Measurements from ENCODE around the gene ACBD6.
"Not testable (repeated sequence)": the region's sequence is repeated elsewhere in the genome, so short reads cannot be mapped to it uniquely, and the experiment has no call there.

The ACBD6 gene

DNA sequence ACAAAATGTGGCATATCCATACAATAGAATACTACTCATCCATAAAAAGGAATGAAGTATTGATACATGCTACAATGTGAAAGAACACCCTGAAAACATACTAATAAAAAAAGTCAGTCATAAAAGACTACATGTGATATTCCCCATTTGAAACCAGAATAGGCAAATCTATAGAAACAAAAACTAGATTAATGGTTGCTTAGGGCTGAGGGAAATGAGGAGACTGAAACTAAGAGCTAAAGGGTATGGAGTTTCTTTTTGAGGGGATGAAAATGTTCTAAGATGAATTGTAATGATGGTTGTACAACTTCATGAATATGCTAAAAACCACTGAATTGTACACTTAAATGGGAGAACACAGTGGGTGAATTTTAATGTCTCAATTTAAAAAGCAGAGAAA lies 50.9 kb downstream of the ACBD6 start:
- Histone ChIP-seq H3K9ac (ENCODE audit: low read length) (no peak overlapping the region), H3K27ac (ENCODE audit: low read depth, low read length) (no peak overlapping the region)

DNA sequence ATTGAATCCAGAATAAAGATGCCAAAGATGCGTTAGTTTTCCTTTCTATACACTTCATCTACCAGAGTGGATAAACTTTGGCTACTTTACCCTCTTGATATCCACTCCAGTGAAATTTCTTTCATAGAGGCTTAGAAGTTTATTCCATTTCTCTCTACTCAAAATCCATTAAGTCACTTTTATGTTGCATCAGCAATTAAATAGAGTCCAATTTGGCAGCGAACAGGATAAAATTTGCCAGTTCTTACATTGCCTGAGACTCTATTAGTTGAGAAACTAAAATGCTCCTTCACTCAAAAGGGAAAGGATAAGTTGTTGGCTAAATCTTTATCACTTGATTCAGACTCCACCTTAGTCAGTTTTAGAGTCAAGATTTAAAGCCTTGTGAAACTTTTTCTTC lies 57.9 kb downstream of the ACBD6 start:
- Histone ChIP-seq H3K36me3 (ENCODE audit: control insufficient read depth, insufficient read depth, low read length) (no peaks in the 10 kb centered on the region), H3K9me3 (ENCODE audit: control insufficient read depth, insufficient read depth, low read depth, low read length) (0 out of 2 replicates have a peak, but pooled peaks cover 4% of the 10 kb centered on the region), H3K4me1 (ENCODE audit: control insufficient read depth, insufficient read depth, low read length) (no peaks in the 10 kb centered on the region), H3K9ac (ENCODE audit: low read length) (no peak overlapping the region), H3K27me3 (ENCODE audit: control insufficient read depth, insufficient read depth, low read length) (no peaks in the 10 kb centered on the region), H3K4me3 (ENCODE audit: low read depth, low read length) (no peak overlapping the region), H3K27ac (ENCODE audit: low read depth, low read length) (no peak overlapping the region)

More for the DNA sequence above, 50.9 kb downstream of the ACBD6 start:
- peaks cover 6% of the 10 kb centered on the region; the same call in 1 of the 2 replicates for H3K36me3 ChIP-seq (ENCODE audit: control insufficient read depth, insufficient read depth, low read length)
- no peaks in the 10 kb centered on the region for H3K4me1 ChIP-seq (ENCODE audit: control insufficient read depth, insufficient read depth, low read length)
- peaks cover 3% of the 10 kb centered on the region; the same call in 1 of the 2 replicates for H3K9me3 ChIP-seq (ENCODE audit: control insufficient read depth, insufficient read depth, low read depth, low read length)
- no peaks in the 10 kb centered on the region for H3K27me3 ChIP-seq (ENCODE audit: control insufficient read depth, insufficient read depth, low read length)
- no peak overlapping the region for H3K4me3 ChIP-seq (ENCODE audit: low read depth, low read length)

DNA sequence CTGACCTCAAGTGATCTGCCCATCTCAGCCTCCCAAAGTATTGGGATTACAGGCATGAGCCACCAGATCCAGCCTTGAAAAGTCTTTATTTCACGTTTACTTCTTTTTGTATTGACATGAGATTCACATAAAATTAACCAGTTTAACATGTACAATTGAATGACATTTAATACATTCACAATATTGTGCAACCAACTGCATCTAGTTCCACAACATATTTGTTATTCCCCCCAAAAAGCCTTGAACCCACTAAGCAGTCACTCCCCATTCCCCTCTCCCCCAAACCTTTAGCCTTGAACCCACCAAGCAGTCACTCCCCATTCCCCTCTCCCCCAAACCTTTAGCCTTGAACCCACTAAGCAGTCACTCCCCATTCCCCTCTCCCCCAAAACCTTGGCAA lies 62.0 kb downstream of the ACBD6 start:
- 0 out of 2 replicates have a peak, but pooled peaks cover 10% of the 10 kb centered on the region for H3K9me3 ChIP-seq (ENCODE audit: control insufficient read depth, insufficient read depth, low read depth, low read length)
- no peaks in the 10 kb centered on the region for H3K27me3 ChIP-seq (ENCODE audit: control insufficient read depth, insufficient read depth, low read length)
- no peak overlapping the region for H3K9ac ChIP-seq (ENCODE audit: low read length)
- H3K36me3 ChIP-seq (ENCODE audit: control insufficient read depth, insufficient read depth, low read length) = no peaks in the 10 kb centered on the region; the same call in none of the 2 replicates
- H3K27ac ChIP-seq (ENCODE audit: low read depth, low read length) = no peak overlapping the region
- H3K4me3 ChIP-seq (ENCODE audit: low read depth, low read length) = no peak overlapping the region
- no peaks in the 10 kb centered on the region for H3K4me1 ChIP-seq (ENCODE audit: control insufficient read depth, insufficient read depth, low read length)

DNA sequence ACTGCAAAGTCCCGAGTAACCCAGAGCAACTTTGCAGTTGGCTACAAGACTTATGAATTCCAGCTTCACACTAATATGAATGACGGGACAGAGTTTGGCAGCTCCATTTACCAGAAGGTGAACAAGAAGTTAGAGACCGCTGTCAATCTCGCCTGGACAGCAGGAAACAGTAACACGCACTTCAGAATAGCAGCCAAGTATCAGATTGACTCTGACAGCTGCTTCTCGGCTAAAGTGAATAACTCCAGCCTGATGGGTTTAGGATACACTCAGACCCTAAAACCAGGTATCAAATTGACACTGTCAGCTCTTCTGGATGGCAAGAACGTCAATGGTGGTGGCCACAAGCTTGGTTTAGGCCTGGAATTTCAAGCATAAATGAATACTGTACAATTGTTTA lies 66.8 kb downstream of the ACBD6 start:
- Histone ChIP-seq H3K9ac (ENCODE audit: low read length) (no peak overlapping the region), H3K27ac (ENCODE audit: low read depth, low read length) (no peak overlapping the region), H3K4me3 (ENCODE audit: low read depth, low read length) (no peak overlapping the region), H3K27me3 (ENCODE audit: control insufficient read depth, insufficient read depth, low read length) (no peaks in the 10 kb centered on the region), H3K36me3 (ENCODE audit: control insufficient read depth, insufficient read depth, low read length) (no peaks in the 10 kb centered on the region; the same call in none of the 2 replicates), H3K4me1 (ENCODE audit: control insufficient read depth, insufficient read depth, low read length) (peaks cover 7% of the 10 kb centered on the region; the same call in 1 of the 2 replicates), H3K9me3 (ENCODE audit: control insufficient read depth, insufficient read depth, low read depth, low read length) (0 out of 2 replicates have a peak, but pooled peaks cover 7% of the 10 kb centered on the region)

DNA sequence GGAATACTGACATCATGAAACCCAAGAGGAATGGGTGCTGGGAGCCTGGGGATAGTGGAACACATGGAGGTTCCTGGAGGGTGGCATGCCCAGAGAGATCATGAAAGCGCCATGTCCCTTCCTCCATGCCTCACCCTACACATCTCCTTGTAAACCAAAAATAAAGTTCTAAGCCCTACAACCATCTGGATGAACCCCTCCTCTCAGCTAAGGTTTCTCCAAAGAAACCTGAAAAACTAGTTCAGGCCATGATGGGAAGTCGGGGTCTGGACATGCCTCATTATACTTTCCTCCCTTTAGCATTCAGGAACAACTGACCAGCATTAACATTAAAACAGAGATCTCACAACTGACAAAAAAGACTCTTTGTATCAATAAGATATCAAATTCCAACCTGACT lies 68.5 kb downstream of the ACBD6 start:
- H3K4me1 ChIP-seq (ENCODE audit: control insufficient read depth, insufficient read depth, low read length) = peaks cover 7% of the 10 kb centered on the region; the same call in 1 of the 2 replicates
- H3K27ac ChIP-seq (ENCODE audit: low read depth, low read length) = no peak overlapping the region
- H3K9me3 ChIP-seq (ENCODE audit: control insufficient read depth, insufficient read depth, low read depth, low read length) = 0 out of 2 replicates have a peak, but pooled peaks cover 4% of the 10 kb centered on the region
- peaks cover 3% of the 10 kb centered on the region for H3K36me3 ChIP-seq (ENCODE audit: control insufficient read depth, insufficient read depth, low read length)
- no peaks in the 10 kb centered on the region for H3K27me3 ChIP-seq (ENCODE audit: control insufficient read depth, insufficient read depth, low read length)
- no peak overlapping the region for H3K9ac ChIP-seq (ENCODE audit: low read length)
- H3K4me3 ChIP-seq (ENCODE audit: low read depth, low read length) = no peak overlapping the region

DNA sequence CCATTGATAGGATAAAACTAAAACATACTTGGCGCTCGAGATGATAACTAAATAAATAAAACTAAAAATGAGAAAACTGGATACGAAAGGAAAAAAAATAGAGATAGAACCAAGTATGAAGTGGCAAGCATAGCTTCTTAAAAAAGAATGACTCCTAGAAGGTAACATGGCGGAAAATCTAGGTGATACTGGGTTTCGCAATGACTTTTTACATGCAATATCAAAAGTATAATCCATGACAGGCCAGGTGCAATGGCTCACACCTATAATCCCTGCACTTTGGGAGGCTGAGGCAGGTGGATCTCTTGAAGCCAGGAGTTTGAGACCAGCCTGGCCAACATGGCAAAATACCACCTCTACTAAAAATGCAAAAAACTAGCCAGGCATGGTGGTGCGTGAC lies 70.7 kb downstream of the ACBD6 start:
- no peak overlapping the region for H3K27ac ChIP-seq (ENCODE audit: low read depth, low read length)

DNA sequence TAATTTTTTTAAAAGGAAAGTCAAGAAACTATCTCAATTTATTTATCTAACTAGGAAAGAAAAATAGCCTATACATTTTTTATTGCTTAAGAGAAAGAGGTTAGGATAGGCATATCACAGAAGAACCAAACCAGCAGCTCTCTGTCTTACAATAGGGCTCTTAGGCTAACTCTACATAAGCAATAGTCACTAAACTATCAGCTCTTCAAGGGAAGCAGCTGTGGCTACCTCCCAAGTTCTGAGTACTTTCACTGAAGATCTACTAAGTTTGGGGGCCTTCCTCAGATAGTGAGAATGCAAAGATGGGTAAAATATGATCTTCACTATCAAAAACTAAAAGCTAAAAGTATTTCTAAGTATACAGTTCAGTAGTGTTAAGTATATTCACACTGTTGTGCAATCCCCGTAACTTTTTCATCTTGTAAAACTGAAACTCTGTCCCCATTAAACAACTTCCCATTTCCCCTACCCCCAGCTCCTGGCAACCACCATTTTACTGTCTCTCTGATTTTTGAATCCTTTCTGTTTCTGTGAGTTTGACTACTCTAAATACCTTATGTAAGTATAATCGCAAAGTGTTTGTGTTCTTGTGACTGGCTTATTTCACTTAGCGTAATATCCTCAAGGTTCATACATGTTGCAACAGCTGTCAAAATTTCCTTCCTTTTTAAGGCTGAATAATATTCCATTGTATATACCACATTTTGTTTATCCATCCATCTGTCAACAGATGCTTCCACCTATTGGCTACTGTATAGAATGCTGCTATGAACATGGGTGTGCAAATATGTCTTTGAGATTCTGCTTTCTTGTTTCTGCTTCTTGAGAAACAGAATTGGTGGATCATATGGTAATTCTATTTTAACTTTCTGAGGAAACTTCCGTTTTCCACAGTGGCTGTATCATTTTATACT lies 73.3 kb downstream of the ACBD6 start:
- H3K4me1 ChIP-seq (ENCODE audit: control insufficient read depth, insufficient read depth, low read length) = peaks cover 20% of the 10 kb centered on the region
- H3K9me3 ChIP-seq (ENCODE audit: control insufficient read depth, insufficient read depth, low read depth, low read length) = no peaks in the 10 kb centered on the region
- H3K9ac ChIP-seq (ENCODE audit: low read length) = no peak overlapping the region
- no peak overlapping the region for H3K27ac ChIP-seq (ENCODE audit: low read depth, low read length)
- peaks cover 3% of the 10 kb centered on the region; the same call in 1 of the 2 replicates for H3K36me3 ChIP-seq (ENCODE audit: control insufficient read depth, insufficient read depth, low read length)
- no peaks in the 10 kb centered on the region for H3K27me3 ChIP-seq (ENCODE audit: control insufficient read depth, insufficient read depth, low read length)
- no peak overlapping the region for H3K4me3 ChIP-seq (ENCODE audit: low read depth, low read length)

More for the DNA sequence above, 70.7 kb downstream of the ACBD6 start:
- Histone ChIP-seq H3K4me3 (ENCODE audit: low read depth, low read length) (no peak overlapping the region), H3K27me3 (ENCODE audit: control insufficient read depth, insufficient read depth, low read length) (no peaks in the 10 kb centered on the region), H3K36me3 (ENCODE audit: control insufficient read depth, insufficient read depth, low read length) (peaks cover 3% of the 10 kb centered on the region; the same call in 1 of the 2 replicates), H3K9ac (ENCODE audit: low read length) (no peak overlapping the region), H3K9me3 (ENCODE audit: control insufficient read depth, insufficient read depth, low read depth, low read length) (no peaks in the 10 kb centered on the region), H3K4me1 (ENCODE audit: control insufficient read depth, insufficient read depth, low read length) (peaks cover 8% of the 10 kb centered on the region; the same call in 1 of the 2 replicates)

DNA sequence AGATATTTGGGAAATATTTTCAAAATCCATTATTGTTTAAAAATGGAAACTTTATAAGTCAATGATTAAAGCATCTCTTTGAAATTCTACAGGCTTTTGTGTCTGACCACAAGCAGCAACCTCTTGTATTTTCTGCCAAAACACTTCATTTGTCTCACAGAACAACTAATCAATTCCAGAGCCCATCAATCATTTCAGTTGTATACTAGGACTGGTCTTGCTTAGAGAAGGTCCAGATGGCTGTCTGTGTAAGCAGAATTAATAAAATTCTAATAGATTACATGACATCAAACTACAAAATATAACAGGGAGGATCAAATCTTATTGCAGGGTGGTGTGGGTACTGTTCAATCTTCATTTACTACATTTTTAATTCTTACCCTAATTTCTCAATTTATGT lies 76.4 kb downstream of the ACBD6 start:
- peaks cover 14% of the 10 kb centered on the region for H3K4me1 ChIP-seq (ENCODE audit: control insufficient read depth, insufficient read depth, low read length)
- H3K9me3 ChIP-seq (ENCODE audit: control insufficient read depth, insufficient read depth, low read depth, low read length) = no peaks in the 10 kb centered on the region
- H3K27ac ChIP-seq (ENCODE audit: low read depth, low read length) = no peak overlapping the region
- H3K36me3 ChIP-seq (ENCODE audit: control insufficient read depth, insufficient read depth, low read length) = peaks cover 3% of the 10 kb centered on the region; the same call in 1 of the 2 replicates
- no peak overlapping the region for H3K9ac ChIP-seq (ENCODE audit: low read length)
- no peak overlapping the region for H3K4me3 ChIP-seq (ENCODE audit: low read depth, low read length)
- H3K27me3 ChIP-seq (ENCODE audit: control insufficient read depth, insufficient read depth, low read length) = no peaks in the 10 kb centered on the region

DNA sequence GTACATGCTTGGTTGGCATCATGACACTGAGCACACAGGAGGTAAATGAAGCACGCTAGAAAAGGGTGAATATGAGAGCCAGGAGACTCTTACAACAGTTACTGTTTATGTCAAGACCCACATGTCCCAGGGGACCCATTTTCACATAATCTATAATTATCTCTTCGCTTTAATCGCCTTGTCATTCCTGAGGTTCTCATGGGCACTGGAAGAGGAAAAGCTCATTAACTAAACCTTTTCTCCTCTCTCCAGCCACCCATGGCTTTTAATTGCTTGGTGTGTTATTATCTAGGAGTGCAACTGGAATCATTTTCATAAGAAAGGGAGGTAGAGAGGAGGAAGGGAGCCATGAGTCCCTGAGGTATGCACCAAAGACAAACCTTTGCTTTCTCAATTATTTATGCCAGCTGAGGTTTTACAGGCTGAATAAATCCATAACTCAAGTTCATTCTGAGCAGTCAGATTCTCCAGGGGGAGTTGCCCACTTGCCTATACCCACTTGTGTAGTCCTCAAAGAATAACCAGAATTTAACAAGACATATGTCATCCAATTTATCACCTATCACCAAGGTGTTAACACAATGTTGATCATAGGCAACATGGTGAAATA lies 77.4 kb downstream of the ACBD6 start:
- Histone ChIP-seq H3K9ac (ENCODE audit: low read length) (no peak overlapping the region), H3K9me3 (ENCODE audit: control insufficient read depth, insufficient read depth, low read depth, low read length) (no peaks in the 10 kb centered on the region), H3K4me1 (ENCODE audit: control insufficient read depth, insufficient read depth, low read length) (peaks cover 14% of the 10 kb centered on the region), H3K4me3 (ENCODE audit: low read depth, low read length) (no peak overlapping the region), H3K36me3 (ENCODE audit: control insufficient read depth, insufficient read depth, low read length) (peaks cover 3% of the 10 kb centered on the region; the same call in 1 of the 2 replicates), H3K27me3 (ENCODE audit: control insufficient read depth, insufficient read depth, low read length) (no peaks in the 10 kb centered on the region), H3K27ac (ENCODE audit: low read depth, low read length) (no peak overlapping the region)

DNA sequence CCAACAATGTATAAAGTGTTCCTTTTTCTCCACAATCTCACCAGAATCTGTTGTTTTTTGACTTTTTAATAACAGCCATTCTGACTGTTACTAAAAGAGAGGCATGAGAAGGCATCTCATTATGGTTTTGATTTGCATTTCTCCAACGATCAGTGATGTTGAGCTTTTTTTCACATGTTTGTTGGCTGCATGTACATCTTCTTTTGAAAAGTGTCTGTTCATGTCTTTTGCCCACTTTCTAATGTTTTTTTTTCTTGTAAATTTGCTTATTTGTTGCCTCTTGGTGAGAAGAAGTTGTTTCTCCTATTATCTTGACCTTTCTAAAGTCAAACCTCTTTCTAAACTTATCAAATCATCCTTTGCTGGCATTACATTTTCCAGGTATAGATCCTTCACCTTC lies 80.8 kb downstream of the ACBD6 start:
- Histone ChIP-seq H3K27ac (ENCODE audit: low read depth, low read length) (no peak overlapping the region), H3K9ac (ENCODE audit: low read length) (no peak overlapping the region), H3K27me3 (ENCODE audit: control insufficient read depth, insufficient read depth, low read length) (no peaks in the 10 kb centered on the region), H3K9me3 (ENCODE audit: control insufficient read depth, insufficient read depth, low read depth, low read length) (no peaks in the 10 kb centered on the region), H3K4me1 (ENCODE audit: control insufficient read depth, insufficient read depth, low read length) (peaks cover 12% of the 10 kb centered on the region), H3K36me3 (ENCODE audit: control insufficient read depth, insufficient read depth, low read length) (no peaks in the 10 kb centered on the region), H3K4me3 (ENCODE audit: low read depth, low read length) (no peak overlapping the region)

DNA sequence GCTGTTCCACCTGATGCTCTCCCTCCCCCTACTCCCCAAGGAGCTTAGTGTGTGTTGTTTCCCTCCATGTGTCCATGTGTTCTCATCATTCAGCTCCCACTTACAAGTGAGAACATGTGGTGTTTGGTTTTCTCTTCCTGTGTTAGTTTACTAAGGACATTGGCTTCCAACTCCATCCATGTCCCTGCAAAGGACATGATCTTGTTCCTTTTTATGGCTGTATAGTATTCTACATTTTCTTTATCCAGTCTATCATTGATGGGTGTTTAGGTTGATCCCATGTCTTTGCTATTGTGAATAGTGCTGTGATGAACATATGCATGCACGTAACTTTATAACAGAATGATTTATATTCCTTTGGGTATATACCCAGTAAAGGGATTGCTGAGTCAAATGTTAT lies 81.2 kb downstream of the ACBD6 start:
- not testable (repeated sequence) for H3K9me3 ChIP-seq (ENCODE audit: control insufficient read depth, insufficient read depth, low read depth, low read length); H3K4me1 ChIP-seq (ENCODE audit: control insufficient read depth, insufficient read depth, low read length); H3K27ac ChIP-seq (ENCODE audit: low read depth, low read length); H3K9ac ChIP-seq (ENCODE audit: low read length); H3K36me3 ChIP-seq (ENCODE audit: control insufficient read depth, insufficient read depth, low read length); H3K4me3 ChIP-seq (ENCODE audit: low read depth, low read length); H3K27me3 ChIP-seq (ENCODE audit: control insufficient read depth, insufficient read depth, low read length)

Data from HUES6 (cell line).